Lower leg skin (tissue), 4 donors: Measurements from ENCODE around the gene CCDC120. TPM values are rescaled to one million over a fixed set of nuclear protein-coding genes. Genes with fewer than 3 reads are reported as not detected.

Experiments used
- DNase-seq, 2 donors: peaks; one replicate each; pipeline ENCODE4 v3.0.0-alpha.2; 2019; ENCODE audit warnings: low spot score in 2 of 2
- H3K4me3 ChIP-seq: fragments of 200-600 bp; sonication (generic); 2 replicates; pipeline ENCODE4 v1.5.1; 2017; ENCODE audit warnings: mild to moderate bottlenecking, low read depth; ENCODE audit not compliant: poor library complexity, severe bottlenecking
- CTCF ChIP-seq, 3 donors: fragments of 450-650 bp; IDR thresholded peaks; one replicate each; pipeline ENCODE4 v1.5.1; 2016; ENCODE audit warnings: antibody characterized with exemption in 3 of 3, mild to moderate bottlenecking in 3 of 3, moderate library complexity in 2 of 3
- POLR2A ChIP-seq, 2 donors: fragments of 450-650 bp; IDR thresholded peaks; one replicate each; pipeline ENCODE4 v1.6.1; 2016 to 2017; ENCODE audit warnings: antibody characterized with exemption in 2 of 2, mild to moderate bottlenecking in 1 of 2, moderate library complexity in 1 of 2
- WGBS, 2 donors: methylation state at CpG; one replicate each; pipeline ENCODE4 v1.1.5; 2018; 5-methylcytosine and 5-hydroxymethylcytosine counted together
- intact Hi-C: fragments of 100-400 bp; cut with DNase I; formaldehyde crosslinking; loops from one replicate; pipeline ENCODE4 v1.15.0; 2023; ENCODE audit warnings: low total_unique reads
- total RNA-seq, 4 donors: library from RNA; depleted of rRNA; stranded (reverse); fragments of >200 nt; gene quantifications; one replicate each; pipeline ENCODE4 v1.1.0, GENCODE V29; 2016

The CCDC120 gene
- total RNA-seq, 4 donors from 2014 or later: 33.7 to 51.9 (median 36.0) TPM

DNA sequence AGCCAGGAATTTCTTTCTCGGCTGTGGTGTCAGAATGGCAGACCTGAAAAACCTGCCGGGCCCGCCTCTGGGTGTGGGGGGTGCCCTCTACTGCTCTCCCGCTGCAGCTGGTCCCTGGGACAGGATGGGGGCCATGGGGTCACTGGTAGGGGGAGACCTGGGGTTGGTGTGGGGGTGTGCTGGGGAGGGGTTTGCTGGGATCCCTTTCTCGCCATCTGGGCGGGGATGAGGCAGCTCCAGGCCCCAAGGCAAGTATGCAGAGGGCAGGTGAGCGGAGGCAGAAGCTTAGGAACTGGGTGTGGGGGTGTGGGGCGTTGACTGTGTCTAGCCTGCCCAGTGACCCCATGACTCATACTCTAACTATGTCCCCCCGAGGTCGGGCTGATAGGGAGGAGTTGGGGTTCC lies 884 bp downstream of the CCDC120 start:
- TF ChIP-seq POLR2A (IDR thresholded peaks at IDR 0.05) (no peak), CTCF (IDR thresholded peaks at IDR 0.05) (no peak)
- WGBS, 2 donors: 39 to 45% methylated on average over 6 to 8 of the region's 10 CpGs
- intact Hi-C loops: no loop called here
- DNase-seq: no peak
- H3K4me3 ChIP-seq: peak overlapping the region; percentile 6

GRCh38 chrX:49060914-49061313 lies 2.1 kb downstream of the CCDC120 start:
- no peak for TF ChIP-seq CTCF (IDR thresholded peaks at IDR 0.05)
- TF ChIP-seq POLR2A (IDR thresholded peaks at IDR 0.05): no peak
- intact Hi-C loops: no loop called here
- DNase-seq: no peak
- no peak overlapping the region for H3K4me3 ChIP-seq
- 72 to 84% methylated on average over 3 of the region's 3 CpGs for WGBS, 2 donors

DNA sequence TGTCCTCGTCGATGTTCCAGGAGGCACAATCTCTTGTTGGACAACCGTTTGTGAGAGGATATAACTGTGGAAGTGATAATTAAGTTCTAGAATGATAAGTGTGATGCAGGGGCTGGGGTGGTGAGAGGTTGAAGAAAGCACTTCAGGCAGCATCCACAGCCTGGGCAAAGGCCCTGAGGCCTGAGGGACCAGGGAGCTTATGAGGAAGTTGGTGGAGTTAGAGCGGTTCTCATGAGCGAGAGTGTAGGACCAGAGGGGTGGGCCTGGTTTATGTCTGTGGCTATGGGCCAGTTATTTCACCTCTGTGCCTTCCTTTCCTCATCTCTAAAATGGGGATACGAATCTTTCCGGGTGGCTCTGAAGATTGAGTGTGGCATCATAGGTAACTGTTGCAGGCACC lies 2.7 kb downstream of the CCDC120 start:
- 82 to 87% methylated on average over 7 of the region's 7 CpGs for WGBS, 2 donors
- DNase-seq: no peak
- intact Hi-C loops: no loop called here
- no peak for TF ChIP-seq CTCF (IDR thresholded peaks at IDR 0.05)
- no peak for TF ChIP-seq POLR2A (IDR thresholded peaks at IDR 0.05)
- no peak overlapping the region for H3K4me3 ChIP-seq

DNA sequence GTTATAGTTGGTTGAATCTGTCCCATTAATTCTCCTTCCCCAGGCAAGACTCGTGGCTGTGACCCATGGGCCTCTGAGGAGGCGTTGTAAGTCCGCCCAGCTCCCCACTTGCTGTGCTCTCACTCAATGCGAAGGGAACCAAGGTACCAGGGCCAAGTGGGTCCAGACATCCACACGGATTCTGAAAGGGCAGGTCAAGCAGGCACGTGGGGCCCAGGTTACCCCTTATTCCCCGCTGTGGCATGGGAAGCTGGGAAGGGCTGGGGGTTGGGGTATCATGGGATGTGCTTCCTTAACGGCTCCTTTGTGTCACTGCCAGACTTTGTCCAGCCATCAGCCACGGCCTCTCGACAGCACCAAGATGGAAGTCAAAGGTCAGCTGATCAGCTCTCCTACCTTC lies 3.1 kb downstream of the CCDC120 start:
- intact Hi-C loops: no loop called here
- TF ChIP-seq POLR2A (IDR thresholded peaks at IDR 0.05): no peak
- no peak for TF ChIP-seq CTCF (IDR thresholded peaks at IDR 0.05)
- DNase-seq: no peak
- WGBS, 2 donors: 74% methylated on average over 10 of the region's 10 CpGs; no CpG with 5 or more reads in 1 of the 2 donors
- H3K4me3 ChIP-seq: no peak overlapping the region

DNA sequence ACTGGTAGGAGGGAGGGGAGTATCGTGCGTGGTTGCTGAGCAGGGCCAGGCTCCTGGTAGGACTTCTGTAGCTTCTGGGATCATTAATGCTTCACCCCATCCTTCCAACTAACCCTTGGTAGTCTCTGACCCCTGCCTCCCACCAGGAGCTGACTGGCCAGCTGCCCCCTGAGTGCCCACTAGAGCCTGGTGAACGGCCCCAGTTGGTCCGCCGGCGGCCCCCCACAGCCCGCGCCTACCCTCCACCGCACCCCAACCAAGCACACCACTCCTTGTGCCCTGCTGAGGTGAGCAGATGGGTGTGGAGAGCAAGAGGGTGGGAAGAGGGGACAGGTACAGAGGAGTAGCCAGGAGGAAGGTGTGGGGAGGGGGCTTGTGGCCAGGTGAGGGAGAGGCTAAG lies 4.9 kb downstream of the CCDC120 start:
- H3K4me3 ChIP-seq: no peak overlapping the region
- 99 to 100% methylated on average over 6 to 9 of the region's 9 CpGs for WGBS, 2 donors
- DNase-seq: no peak
- intact Hi-C loops: no loop called here
- no peak for TF ChIP-seq CTCF (IDR thresholded peaks at IDR 0.05)
- TF ChIP-seq POLR2A (IDR thresholded peaks at IDR 0.05): no peak

GRCh38 chrX:49064303-49064702 lies 5.5 kb downstream of the CCDC120 start:
- intact Hi-C loops: no loop called here
- no peak overlapping the region for H3K4me3 ChIP-seq
- 84% methylated on average over 12 of the region's 20 CpGs; no CpG with 5 or more reads in 1 of the 2 donors for WGBS, 2 donors

More at GRCh38 chrX:49064303-49064702, 5.5 kb downstream of the CCDC120 start:
- TF ChIP-seq CTCF (IDR thresholded peaks at IDR 0.05): no peak
- no peak for TF ChIP-seq POLR2A (IDR thresholded peaks at IDR 0.05)
- no peak for DNase-seq
